Measurements from ENCODE around the gene TGM5.

Gene TGM5

DNA sequence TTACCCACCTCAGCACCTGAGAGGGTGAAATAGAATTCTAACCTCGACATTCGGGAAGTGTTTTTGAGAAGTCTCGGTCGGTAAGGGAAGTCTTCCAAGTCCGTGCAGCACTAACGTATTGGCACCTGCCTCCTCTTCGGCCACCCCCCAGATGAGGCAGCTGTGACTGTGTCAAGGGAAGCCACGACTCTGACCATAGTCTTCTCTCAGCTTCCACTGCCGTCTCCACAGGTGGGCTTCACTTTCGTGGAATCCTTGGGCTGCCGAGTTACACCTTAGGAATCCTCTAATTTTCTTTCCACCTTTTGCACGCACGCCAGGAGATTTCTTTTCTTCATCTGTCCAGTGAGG, 80.8 kb downstream of the TGM5 start:
- no peak for DNase-seq

DNA sequence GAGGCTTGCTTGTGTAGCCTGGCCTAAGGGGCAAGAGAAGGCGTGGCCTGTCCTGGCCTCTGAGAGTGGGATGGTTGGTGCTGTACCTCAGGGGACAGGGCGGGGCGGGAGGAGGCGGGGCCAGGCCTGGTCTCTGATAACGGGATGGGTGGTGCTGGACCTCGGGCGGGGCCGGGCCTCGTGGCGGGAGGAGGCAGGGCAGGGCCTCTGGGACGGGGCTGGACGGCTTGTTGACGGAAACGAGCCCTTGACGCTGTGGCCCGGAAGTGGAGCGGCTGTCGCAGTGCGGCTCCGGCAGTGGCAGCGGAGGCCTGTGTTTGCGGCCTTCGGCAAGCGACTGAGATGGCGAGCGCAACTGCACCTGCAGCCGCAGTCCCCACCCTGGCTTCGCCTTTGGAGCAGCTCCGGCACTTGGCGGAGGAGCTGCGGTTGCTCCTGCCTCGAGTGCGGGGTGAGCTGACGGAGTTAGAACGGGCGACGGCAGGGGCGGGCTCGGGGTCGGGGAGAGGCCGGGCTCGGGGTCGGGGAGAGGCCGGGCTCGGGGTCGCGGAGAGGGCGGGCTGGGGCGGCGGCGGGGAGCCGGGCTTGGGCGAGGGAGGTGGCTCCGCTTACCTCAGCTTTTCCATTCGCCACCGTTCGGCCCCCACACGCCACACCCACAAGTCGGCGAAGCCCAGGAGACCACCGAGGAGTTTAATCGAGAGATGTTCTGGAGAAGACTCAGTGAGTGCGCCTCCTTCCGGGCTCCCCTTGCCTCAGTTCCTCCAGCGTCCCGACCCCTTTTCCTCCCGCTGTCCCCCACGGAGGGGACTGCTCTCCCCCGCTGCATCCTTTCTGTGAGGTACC, 81.3 kb downstream of the TGM5 start, which contains the start of gene CCNDBP1:
Gene CCNDBP1, plus strand, starts transcription at position 247 of the 846 bp plus-strand sequence. Its CDS starts 96 bp downstream, at position 343.
- peak; percentile 38 to 78 (median 60) for DNase-seq

DNA sequence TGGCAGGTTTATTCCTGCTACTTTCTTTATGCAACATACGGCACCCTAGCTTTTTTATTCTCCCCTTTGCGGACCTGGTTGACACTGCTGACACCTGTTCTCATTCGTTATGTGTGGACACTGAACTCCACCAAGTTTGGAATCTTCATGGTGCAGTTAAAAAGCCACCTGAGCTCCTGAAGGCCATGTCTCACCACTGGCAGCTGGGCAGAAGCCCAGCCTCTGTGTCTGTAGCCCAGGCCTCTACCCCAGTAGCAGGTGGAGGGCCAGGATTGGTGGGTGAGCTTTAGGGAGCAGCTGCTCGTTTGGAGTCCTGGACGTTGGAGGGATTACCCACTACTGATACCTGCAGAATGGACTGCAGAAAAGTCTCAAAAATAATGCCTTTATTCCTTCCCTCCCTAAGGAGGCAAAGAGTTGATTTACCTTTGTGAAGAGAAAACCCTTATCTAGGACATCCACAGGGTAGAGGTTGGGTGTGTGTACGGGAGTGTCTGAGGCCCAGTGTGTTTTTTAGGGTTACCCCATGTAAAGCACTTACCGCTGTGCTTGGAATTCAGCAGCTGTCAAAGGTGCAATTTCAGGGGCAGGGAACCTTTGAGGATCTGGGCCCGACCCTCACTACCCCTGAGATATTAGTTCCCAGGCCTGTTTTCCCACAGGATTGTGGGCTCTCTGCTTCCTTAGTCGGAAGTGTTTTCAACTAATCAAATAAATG, 82.2 kb downstream of the TGM5 start:
- no peak for DNase-seq

DNA sequence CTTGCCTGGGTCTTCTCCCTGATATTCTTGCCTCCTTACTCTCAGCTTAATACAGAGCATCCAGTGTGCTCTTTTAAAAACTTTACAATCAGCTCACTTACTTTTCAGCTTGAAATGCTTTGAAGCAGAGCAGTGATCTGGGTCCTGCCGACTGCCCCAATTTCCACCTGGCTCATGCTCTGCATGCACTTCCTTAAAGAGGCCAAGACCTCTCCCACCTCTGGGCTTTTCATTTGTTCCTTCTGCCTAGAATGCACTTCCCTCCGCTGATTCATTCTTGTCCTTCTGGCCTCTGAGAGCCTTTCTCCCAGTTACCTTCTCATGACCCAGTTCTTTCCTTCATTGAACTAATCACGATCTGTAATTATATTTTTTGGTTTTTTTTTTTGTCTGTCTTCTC, 83.5 kb downstream of the TGM5 start:
- no peak for DNase-seq
